ENCODE data around the gene STXBP6.

GRCh38 chr14:24866067-24866639 is 183.8 kb downstream of the STXBP6 start:
- TF ChIP-seq SPI1 (IDR thresholded peaks at IDR 0.05; ENCODE audit: borderline replicate concordance, low read depth) (no peak), CTCF (IDR thresholded peaks at IDR 0.05; ENCODE audit: insufficient read depth, low read length) (no peak)
